Endodermal cell (in vitro differentiated cells): ENCODE measurements around the gene DAAM2. TPM values are rescaled to one million over a fixed set of nuclear protein-coding genes. Genes with fewer than 3 reads are reported as not detected.
A peak's percentile ranks its signal among the peaks of the same experiment; 100 is the strongest.

Experiments used
- DNase-seq: peaks from one replicate; pipeline ENCODE4 v3.0.0-alpha.2; 2017
- H3K27ac ChIP-seq: 2 replicates; pipeline ENCODE4 v1.5.1; 2013; ENCODE audit warnings: mild to moderate bottlenecking, low read depth, low read length, moderate library complexity
- H3K27me3 ChIP-seq: 2 replicates; pipeline ENCODE4 v1.6.1; 2013; ENCODE audit warnings: mild to moderate bottlenecking, low read length, moderate library complexity; ENCODE audit not compliant: insufficient read depth, control insufficient read depth, poor library complexity, severe bottlenecking
- H3K36me3 ChIP-seq: 2 replicates; pipeline ENCODE4 v1.7.0; 2013; ENCODE audit warnings: mild to moderate bottlenecking, low read length, moderate library complexity; ENCODE audit not compliant: control insufficient read depth, insufficient read depth
- H3K4me1 ChIP-seq: one replicate; pipeline ENCODE4 v1.7.0; 2013; ENCODE audit warnings: low read length; ENCODE audit not compliant: control insufficient read depth, insufficient read depth
- H3K4me3 ChIP-seq: 2 replicates; pipeline ENCODE4 v1.5.1; 2013; ENCODE audit warnings: mild to moderate bottlenecking, low read length, moderate library complexity
- H3K9ac ChIP-seq: 2 replicates; pipeline ENCODE4 v1.6.1; 2013; ENCODE audit warnings: mild to moderate bottlenecking, low read length, moderate library complexity; ENCODE audit not compliant: poor library complexity, severe bottlenecking; ENCODE audit errors: extremely low read depth
- H3K9me3 ChIP-seq: 2 replicates; pipeline ENCODE4 v1.6.1; 2013; ENCODE audit warnings: mild to moderate bottlenecking, low read length, moderate library complexity; ENCODE audit not compliant: control insufficient read depth
- H3K27ac Mint-ChIP-seq: 2 replicates; pipeline ENCODE4 v1.8.0; 2020; ENCODE audit warnings: mixed read lengths
- H3K27me3 Mint-ChIP-seq: 2 replicates; pipeline ENCODE4 v1.8.0; 2021; ENCODE audit warnings: mild to moderate bottlenecking, mixed read lengths; ENCODE audit not compliant: insufficient read depth
- H3K36me3 Mint-ChIP-seq: 2 replicates; pipeline ENCODE4 v1.8.0; 2020; ENCODE audit warnings: low read depth, mixed read lengths
- H3K4me1 Mint-ChIP-seq: 2 replicates; pipeline ENCODE4 v1.8.0; 2020; ENCODE audit warnings: mixed read lengths
- H3K4me3 Mint-ChIP-seq: 2 replicates; pipeline ENCODE4 v1.8.0; 2020; ENCODE audit warnings: mild to moderate bottlenecking, moderate library complexity, mixed read lengths
- H3K9me3 Mint-ChIP-seq: 2 replicates; pipeline ENCODE4 v1.8.0; 2020; ENCODE audit warnings: mild to moderate bottlenecking, mixed read lengths
- WGBS, 2 experiments: methylation state at CpG; one replicate each; pipeline versions ENCODE4 v1.1.5 to v1.1.7; 2013; ENCODE audit warnings: missing lambda C conversion rate in 2 of 2, mixed read lengths in 1 of 2; ENCODE audit not compliant: insufficient coverage in 1 of 2, insufficient read length in 1 of 2; 5-methylcytosine and 5-hydroxymethylcytosine counted together
- total RNA-seq, 2 donors: library from RNA; stranded (reverse); fragmentation: NEBNext Ultra II Directional in 1 of 2; extraction: Animal tissue kit (Norgen Biotek cat#: 25700) in 1 of 2; gene quantifications; 2 replicates in 1 of 2; 3 replicates in 1 of 2; pipeline ENCODE4 v1.2.1, GENCODE V29; 2021
- TF ChIP-seq, protein P1 (sequence below): fragments of 200-600 bp; sonication (generic); conservative IDR thresholded peaks from 2 replicates; pipeline ENCODE4 v1.5.0; 2021; ENCODE audit warnings: antibody characterized with exemption, mild to moderate bottlenecking

The DAAM2 gene
- total RNA-seq, 2 donors from 2014 or later = 0.33 to 1.2 TPM

DNA sequence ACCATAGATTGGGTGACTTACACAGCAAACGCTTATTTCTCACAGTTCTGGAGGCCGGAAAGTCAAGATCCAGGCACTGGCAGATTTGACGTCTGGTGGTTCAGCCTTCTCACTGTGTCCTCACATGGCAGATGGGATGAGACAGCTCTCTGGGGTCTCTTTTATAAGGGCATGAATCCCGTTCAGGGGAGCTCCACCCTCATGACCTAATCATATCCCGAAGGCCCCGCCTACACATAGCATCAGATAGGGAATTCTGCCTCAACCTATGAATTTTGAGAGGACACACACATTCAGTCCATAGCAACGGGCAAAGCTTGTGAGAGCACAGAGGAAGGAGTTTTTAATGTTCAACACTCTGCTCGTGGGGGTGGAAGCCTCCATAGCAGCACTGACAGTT, 27.5 kb downstream of the DAAM2 start:
- Mint-ChIP-seq H3K36me3 (no peaks in the 10 kb centered on the region), H3K9me3 (no peaks in the 10 kb centered on the region), H3K4me1 (peaks cover 21% of the 10 kb centered on the region), H3K27me3 (peaks cover 4% of the 10 kb centered on the region), H3K4me3 (no peak overlapping the region), H3K27ac (no peak overlapping the region)
- no peaks in the 10 kb centered on the region for H3K9me3 ChIP-seq
- no peaks in the 10 kb centered on the region for H3K36me3 ChIP-seq
- H3K27ac ChIP-seq = no peak overlapping the region
- H3K27me3 ChIP-seq = no peaks in the 10 kb centered on the region
- peaks cover 4% of the 10 kb centered on the region for H3K4me1 ChIP-seq
- no peak overlapping the region for H3K9ac ChIP-seq
- DNase-seq = no peak
- 90 to 91% methylated on average over 6 to 8 of the region's 8 CpGs for WGBS, 2 experiments
- TF ChIP-seq, protein P1, sequence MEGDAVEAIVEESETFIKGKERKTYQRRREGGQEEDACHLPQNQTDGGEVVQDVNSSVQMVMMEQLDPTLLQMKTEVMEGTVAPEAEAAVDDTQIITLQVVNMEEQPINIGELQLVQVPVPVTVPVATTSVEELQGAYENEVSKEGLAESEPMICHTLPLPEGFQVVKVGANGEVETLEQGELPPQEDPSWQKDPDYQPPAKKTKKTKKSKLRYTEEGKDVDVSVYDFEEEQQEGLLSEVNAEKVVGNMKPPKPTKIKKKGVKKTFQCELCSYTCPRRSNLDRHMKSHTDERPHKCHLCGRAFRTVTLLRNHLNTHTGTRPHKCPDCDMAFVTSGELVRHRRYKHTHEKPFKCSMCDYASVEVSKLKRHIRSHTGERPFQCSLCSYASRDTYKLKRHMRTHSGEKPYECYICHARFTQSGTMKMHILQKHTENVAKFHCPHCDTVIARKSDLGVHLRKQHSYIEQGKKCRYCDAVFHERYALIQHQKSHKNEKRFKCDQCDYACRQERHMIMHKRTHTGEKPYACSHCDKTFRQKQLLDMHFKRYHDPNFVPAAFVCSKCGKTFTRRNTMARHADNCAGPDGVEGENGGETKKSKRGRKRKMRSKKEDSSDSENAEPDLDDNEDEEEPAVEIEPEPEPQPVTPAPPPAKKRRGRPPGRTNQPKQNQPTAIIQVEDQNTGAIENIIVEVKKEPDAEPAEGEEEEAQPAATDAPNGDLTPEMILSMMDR = no peak
- H3K4me3 ChIP-seq = no peak overlapping the region

DNA sequence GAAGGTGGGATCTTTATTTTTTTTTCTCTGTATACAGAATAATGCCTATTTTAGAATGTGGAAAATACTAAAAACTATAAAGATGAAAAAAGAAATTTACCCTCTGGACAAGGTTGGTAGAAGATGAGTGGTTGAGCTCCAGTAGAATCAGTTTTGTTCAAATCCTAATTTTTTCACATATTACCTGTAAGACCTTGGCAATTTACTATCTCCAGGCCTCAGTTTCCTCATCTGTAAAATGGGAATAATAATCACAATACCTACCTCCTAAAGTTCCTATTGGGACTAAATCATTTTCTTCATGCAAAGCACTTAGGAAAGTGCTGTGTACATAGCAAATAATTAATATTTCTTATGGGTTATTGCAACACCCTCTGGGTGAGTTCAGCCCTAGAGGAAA, 28.4 kb downstream of the DAAM2 start:
- H3K9me3 Mint-ChIP-seq = no peaks in the 10 kb centered on the region
- H3K4me3 Mint-ChIP-seq = no peak overlapping the region

DNA sequence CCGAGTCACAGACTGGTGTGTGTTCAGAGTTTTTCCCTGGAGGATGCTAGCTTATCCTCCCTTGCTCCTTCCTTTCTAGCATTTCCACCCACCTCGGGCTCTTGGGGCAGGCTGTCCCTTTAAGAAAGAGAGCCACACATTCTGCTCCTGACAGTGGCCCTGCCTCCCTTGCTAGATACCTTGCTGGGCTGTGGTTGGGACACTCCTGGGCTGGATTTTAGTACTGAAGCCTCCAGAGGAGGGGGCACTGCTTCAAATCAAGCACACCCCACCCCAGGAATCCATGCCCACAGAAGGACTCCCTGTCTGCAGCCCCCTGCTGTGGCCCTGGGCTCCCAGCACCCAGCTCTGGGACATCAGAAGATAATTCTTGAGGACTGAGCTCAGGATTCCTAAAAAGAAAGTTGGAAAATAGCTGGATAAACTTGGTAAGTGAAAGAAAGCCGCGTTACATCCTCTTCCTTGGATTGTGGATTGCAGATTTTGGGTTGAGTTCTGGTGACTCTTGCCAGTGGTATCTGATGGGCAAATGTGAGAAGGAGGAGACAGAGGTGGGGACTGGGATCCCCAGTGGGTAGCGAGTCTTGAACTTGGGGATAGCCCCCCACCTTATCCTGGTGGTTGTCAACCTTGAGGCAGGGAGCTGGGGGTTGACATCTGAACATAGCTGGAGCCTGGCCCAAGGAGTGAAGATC, 29.0 kb downstream of the DAAM2 start:
- 85 to 88% methylated on average over 4 to 5 of the region's 5 CpGs for WGBS, 2 experiments
- H3K36me3 Mint-ChIP-seq = no peaks in the 10 kb centered on the region
- Histone ChIP-seq H3K9me3 (no peaks in the 10 kb centered on the region), H3K9ac (no peak overlapping the region), H3K27ac (no peak overlapping the region), H3K36me3 (no peaks in the 10 kb centered on the region), H3K4me1 (peaks cover 5% of the 10 kb centered on the region), H3K27me3 (no peaks in the 10 kb centered on the region), H3K4me3 (no peak overlapping the region)
- H3K9me3 Mint-ChIP-seq = no peaks in the 10 kb centered on the region
- peaks cover 23% of the 10 kb centered on the region for H3K4me1 Mint-ChIP-seq
- H3K4me3 Mint-ChIP-seq = no peak overlapping the region
- peak; percentile 57 for DNase-seq
- TF ChIP-seq, protein P1 = no peak
- H3K27me3 Mint-ChIP-seq = peaks cover 7% of the 10 kb centered on the region
- H3K27ac Mint-ChIP-seq = no peak overlapping the region

More for the DNA sequence above, 28.4 kb downstream of the DAAM2 start:
- Histone ChIP-seq H3K36me3 (no peaks in the 10 kb centered on the region), H3K4me3 (no peak overlapping the region), H3K27me3 (no peaks in the 10 kb centered on the region), H3K9me3 (no peaks in the 10 kb centered on the region), H3K4me1 (peaks cover 5% of the 10 kb centered on the region), H3K27ac (no peak overlapping the region), H3K9ac (no peak overlapping the region)
- no peak for DNase-seq
- TF ChIP-seq, protein P1 = no peak
- peaks cover 4% of the 10 kb centered on the region for H3K27me3 Mint-ChIP-seq
- no peak overlapping the region for H3K27ac Mint-ChIP-seq
- no peaks in the 10 kb centered on the region for H3K36me3 Mint-ChIP-seq
- peaks cover 23% of the 10 kb centered on the region for H3K4me1 Mint-ChIP-seq
